SIG-M5 (cell line): ENCODE data around the gene PSKH1.
"Not testable (repeated sequence)": the region's sequence is repeated elsewhere in the genome, so short reads cannot be mapped to it uniquely, and the experiment has no call there.

Experiments used
- DNase-seq: peaks from one replicate; lab custom pipeline; 2025; lab: John Stamatoyannopoulos, UW

Gene PSKH1

DNA sequence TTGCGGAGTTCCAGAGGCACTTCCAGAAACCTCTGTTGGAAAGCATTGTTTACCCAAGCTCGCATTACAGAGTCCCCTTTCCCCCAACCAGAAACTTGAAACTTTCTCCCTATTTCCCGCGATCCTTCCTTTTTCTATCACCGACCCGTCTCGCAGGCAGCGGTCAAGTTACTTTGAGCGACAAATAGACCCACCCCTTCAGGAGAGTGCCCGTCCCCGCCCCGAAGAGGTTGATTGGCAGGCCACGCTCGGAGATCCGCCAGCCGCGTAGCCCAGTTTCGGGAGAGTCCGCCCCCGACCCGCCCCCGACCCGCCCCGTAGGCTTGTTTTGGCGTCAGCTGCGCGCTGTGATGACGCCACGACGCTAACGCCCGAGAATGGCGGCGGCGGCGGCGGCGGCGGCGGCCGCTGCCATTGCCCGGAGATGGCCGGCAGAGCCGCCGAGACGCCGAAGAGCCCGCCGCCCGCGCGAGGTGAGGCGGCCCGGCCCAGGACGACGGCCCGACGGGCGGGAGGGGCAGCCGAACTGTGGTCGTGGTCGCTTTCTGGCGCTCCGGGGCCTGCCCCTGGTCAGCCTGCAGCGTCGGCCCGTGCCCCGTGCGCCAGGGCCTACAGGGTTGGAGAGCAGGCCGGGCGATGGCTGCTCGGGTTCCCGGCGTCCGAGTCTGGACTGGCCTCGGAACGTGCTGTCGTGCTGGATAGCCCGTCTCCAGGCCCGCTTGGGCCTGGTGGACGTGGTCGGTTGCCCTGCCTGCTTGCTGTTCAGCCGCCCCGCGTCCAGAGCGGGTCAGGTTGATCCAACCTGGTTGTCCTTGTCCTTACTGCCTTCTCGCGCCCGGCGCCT, at the start of gene PSKH1:
Gene PSKH1, plus strand, starts transcription at position 356 of the 844 bp plus-strand sequence. CDS start 15,496 bp downstream, outside the sequence.
- DNase-seq: peak; percentile 32

DNA sequence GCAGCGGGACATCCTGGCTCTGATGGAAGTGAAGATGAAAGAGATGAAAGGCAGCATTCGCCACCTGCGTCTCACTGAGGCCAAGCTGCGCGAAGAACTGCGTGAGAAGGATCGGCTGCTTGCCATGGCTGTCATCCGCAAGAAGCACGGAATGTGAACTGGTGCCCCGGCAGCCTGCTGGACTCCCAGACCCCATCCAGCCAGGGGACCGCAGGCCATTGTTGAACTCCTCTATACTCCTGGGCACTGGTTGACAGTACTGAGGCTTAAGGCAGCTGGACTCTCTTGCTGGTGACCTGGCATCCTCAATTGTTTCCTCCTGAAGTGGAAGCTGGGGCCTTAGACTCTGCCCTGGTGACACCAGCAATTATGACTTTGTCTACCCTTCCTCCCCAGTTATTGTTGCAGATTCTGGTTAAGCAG, 49.7 kb upstream of the PSKH1 start:
- DNase-seq: no peak

DNA sequence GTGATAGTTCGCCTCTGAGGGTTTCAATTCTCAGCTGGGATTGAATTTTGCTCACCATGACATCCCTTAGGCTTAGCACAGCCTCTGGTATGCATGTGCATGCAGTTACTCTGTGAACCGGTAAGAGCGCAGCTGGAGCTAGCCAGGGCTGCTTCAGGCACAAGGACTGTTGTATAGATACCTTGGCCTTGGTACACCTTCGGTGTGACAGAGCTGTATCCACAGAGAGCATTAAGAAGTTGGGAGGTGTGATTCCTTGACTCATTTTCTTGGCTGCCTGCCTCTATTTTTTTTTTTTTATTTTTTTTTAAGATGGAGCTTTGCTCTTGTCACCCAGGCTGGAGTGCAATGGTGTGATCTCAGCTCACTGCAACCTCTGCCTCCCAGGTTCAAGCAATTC, 48.6 kb upstream of the PSKH1 start:
- no peak for DNase-seq

DNA sequence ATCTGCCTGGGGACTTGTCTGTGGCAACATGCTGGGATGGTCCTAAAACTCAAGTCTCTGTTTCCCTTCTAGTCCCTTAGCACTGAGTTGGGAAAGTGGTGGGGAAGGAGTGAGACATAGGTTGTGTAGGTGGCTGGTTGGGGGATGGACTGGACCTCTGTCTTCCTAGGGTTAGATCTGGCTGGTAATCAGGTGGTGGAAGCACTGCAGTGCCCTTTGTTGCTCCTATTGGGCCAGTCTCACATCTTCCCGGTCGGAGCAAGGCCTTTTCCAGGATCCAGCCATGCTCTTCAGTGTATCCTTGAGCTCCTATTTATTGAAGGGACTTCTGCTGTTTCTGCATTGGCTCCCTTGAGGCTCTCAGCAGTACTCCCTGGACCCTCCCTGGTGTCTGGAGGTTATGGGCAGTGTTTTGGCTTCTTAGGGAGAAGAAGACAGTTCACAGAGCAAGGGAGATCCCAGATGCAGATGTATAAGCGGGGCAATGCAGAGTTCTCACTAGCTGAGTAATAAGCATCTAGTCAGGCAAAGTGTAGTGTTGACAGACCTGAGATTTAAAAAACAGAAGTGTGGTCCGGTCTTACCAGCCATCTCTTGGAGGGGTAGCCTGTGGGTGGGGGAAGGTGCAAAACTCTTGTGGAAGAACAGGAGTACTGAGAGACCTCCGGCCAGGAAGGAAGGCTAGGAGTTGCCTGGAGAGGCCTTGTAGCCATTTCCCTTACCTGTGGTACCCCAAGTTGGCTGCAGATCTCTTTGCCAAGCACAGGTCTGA, 47.6 kb upstream of the PSKH1 start:
- DNase-seq: no peak

DNA sequence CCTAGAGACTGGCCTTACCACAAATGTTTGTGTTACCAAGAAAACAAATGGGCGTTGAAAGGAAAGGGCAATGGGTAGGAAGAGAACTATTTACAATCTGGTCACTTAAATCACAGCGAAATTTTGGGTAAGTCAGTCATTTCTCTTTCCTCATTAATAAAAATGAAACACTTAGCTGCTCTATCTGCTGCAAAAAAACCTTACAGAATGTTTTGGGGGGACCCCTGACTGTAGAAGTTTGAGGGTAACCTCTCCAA, 47.1 kb upstream of the PSKH1 start:
- no peak for DNase-seq

DNA sequence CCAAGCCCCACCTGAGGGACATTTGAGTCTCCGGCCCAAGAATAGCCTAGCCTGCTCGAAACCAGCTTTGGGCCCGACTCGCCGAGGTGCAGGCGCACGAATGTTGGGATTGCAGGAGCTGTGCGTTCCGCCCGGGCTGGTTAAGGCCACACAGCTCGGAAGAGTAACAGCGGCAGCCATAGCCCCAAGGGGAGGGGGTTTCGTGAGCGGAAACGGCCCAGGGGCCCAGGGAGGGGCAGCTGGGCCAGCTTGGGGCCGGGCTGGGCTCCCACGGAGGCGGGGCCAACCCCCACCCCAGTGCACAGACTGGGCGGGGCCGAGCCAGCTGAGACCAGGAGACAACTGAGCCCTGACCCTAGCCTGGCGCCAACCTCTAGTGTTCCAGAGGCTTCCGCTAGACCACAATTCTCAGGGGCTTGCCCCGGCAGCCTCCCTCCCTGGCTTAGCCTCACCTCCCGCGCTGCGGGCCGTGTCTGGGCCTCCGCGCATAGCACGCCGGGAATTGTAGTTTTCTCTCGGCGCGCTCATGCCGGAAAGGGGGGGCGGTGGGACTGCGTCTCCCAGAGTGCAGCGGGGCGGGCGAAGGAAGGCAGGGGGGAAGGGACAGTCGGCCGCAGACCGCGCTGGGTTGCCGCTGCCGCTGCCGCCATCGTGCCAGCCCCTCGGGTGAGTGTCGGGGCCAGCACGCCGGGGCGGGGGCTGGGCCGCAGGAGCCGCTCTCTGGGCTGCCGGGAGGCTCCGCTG, 46.6 kb upstream of the PSKH1 start, which contains the start of gene NUTF2:
Gene NUTF2, plus strand, starts transcription at position 614 of the 744 bp plus-strand sequence. CDS start 18,198 bp downstream, outside the sequence.
- DNase-seq: peak; percentile 53

DNA sequence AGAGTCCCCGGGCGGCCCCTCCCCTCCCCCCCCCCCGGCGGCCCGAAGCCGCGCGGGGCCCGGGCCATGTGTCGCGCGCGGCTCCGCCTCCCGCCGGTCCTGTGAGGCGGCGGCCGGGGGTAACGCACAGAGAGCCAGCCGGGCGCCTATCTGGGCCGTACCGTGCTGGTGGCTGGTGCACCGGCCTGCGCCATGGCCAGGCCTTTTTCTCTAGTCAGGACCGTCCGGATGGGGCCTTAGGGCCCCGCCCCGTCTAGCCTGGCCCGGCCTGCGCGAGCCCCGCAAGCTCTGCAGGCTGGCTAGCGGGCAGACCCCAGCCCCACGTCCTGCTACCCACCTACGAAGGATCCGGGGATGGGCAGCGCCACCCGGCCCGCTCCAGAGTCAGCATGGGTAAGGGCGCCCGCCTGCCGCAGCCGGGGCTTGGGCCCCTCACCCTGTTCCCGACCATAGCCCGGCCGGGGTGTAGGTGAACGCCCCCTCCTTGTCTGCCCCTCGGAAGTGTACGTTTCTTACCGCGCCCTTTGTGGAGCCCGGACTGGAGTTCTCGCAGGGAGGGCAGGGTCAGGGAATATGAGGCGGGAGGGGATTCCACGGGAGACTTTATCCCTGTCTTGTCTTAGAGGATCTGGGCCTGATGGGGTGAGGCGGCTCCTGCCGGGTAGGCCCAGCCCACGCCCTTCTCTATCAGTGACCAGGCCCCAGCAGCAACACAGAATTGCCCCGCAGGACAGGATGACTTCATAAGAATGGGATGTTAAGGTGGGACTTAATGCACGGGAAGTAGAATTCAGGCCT, 45.8 kb upstream of the PSKH1 start, which contains the start of gene CENPT:
Gene CENPT, minus strand, starts transcription at position 630 of the 798 bp plus-strand sequence. CDS start 13,834 bp downstream, outside the sequence.
- DNase-seq: no peak

DNA sequence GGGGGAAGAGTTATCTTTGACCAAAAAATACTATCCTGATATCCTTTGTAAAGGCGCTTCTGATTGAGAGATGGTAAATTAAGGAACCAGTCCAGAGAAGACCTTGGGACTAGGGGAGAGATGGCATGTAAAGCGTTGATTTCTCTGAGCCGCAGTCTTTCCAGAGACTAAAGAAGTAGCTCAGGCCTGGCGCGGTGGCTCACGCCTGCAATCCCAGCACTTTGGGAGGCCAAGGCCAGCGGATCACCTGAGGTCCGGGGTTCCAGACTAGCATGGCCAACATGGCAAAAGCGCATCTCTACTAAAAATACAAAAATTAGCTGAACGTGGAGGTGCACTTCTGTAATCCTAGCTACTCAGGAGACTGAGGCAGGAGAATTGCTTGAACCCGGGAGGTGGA, 44.9 kb upstream of the PSKH1 start:
- DNase-seq: no peak

DNA sequence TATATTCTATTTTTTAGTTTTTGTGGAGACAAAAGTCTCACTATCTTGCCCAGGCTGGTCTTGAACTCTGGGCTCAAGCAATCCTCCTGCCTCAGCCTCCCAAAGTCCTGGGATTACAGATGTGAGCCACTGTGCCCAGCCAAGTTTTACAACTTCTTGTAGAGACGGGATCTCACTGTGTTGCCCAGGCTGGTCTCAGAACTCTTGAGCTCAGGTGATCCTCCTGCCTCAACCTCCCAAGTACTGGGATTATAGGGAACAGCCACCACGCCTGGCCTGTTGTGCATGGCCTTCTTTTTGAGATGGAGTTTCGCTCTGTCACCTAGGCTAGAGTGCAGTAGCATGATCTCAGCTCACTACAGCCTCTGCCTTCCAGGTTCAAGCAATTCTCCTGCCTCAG, 39.4 kb upstream of the PSKH1 start:
- no peak for DNase-seq

DNA sequence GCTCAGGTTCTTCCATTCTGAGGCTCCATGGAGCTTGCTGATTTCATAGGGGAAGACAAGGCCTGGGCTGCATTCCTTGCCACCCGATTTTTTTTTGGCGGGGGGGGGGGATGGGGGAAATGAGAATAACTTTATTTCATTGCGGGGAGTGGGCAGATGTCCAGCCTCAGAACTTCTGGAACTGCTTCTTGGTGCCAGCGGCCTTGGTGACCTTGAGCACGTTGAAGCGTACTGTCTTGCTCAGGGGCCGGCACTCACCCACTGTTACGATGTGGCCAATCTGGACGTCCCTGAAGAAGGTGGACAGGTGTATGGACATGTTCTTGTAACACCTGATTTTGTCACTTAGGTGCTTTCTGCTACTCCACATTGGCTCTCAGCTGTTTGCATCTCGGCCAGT, 37.3 kb upstream of the PSKH1 start:
- DNase-seq: no peak

DNA sequence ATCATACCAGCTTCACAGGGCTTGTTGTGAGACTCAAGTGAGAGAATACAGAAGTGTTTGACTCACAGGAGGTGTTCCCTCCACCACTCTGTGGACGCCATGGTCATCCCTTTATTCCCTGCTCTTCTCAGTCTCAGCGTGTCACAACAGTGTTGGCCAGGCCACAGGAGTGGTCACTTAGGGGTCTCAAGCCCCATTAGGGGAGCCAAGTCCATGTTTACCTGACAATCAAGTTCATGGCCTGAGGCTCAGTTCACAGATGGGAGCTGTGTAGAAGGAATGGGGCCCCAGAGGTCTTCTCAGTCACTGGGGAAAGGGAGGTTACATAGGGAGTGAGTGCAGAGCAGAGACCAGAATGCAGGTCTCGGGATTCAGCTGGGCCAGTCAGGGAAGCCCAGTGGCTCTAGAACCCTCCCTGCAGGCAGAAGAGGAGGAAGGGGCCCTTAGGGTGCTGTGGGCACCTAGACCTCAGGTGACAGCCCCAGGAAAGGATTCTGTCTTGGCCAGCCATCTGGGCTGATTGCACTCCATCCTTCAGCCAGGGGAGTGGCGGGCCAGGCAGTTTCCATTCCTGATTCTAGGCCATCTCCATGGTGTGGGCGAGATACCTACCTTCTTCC, 36.0 kb upstream of the PSKH1 start:
- DNase-seq: no peak

DNA sequence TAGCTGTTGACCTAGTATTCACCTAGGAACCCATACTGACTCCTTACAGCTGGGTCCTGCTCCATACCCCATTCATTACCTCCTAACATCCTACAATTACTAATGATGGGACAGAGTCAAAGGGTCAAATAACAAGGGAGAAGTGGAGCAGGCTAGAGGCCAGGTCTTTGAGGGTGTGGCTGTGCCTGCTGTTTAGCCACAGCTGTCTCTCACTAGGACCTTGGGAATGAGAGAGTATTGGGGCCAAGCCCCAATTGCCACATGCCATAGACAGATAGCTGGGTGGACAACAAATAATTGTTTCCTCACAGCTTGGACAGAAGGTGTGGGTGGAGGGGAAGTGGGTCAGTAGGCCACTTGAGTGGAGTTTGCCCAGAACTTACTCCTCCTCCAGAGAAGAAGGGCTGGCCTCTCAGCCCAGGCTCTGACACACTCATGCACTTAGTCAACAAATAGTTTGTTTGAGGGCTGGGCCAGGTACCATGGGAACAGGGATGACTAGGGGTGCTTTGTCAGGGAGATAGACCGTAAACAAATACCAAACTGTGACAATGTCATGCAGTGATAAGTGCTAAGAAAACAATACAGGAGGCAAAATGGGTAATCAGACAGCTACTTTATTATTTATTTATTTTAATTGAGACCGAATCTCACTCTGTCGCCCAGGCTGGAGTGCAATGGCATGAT, 35.4 kb upstream of the PSKH1 start:
- DNase-seq: no peak

DNA sequence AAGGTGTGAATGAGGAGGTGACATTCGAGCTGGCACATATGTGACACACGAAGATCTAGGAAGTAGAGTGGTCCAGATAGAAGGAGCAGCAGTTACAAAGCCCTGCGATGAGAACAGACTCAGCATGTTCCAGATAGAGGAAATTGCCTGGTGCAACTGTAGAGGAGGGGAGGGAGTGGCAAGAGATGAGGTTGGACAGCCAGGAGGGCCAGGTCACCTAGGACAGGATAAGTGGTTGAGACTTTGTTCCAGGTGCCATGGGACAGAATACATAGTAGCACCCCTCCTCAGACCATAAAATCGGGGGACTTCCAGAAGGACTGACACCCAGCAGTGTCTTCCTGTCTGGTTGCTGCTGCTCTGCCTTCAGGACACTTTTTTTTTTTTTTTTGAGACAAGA, 34.6 kb upstream of the PSKH1 start:
- DNase-seq: no peak

DNA sequence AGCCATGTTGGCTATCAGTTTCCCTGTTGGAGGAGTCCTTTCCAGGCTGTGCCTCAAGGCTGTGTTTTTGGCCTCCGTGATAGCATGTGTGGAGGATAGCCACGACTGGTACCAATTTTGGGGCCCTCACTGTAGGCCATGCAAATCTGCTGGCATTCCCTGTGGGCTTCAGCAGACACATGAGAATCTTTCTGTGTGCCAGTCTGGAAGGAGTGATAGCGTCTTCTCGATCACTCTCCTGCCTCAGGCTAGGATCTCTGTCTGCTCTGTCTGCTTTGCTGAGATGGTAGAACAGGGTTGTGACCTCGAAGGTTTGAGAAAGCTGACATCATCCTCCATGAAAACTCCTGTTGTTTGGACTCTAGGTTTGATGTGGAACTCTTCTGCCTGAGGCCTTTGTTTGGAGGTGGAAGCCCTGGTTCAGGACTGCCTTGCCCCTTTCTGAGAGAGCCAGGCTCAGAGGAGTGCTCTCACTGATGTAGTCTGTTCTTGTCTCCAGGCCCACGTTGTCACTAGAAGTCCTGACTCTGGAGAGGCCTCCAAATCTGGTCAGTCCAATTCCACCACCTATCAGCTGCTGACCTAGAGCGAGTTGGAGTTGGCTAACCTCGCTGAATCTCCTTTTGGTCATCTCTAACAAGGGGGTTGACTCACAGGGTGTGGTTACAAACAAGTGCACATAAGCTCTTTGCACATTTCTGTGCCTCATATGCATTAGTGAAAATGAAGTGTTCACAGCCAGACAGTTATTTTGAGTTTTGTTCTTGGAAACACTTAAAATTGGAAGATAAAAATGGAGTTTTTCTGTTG, 32.3 kb upstream of the PSKH1 start:
- DNase-seq: no peak

DNA sequence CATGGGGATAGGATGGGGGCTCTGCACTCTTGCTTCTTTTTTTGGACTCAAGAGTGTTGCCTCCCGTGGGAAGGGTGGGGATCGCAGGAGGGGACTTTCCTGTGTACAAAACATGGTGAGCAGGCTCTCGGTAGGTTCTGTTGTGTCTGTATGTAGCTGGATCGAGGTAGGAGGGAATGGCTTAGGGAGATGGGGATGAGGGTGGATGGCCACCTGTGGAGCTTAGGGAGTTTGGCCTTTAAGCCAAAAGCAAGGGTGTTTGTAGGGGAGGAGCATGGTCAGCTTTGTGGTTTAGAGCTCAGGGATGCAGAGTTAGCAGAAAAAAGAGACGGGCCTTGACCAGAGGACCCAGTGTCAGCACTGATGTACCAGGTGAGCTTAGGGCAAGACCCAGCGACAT, 31.2 kb upstream of the PSKH1 start:
- DNase-seq: no peak

DNA sequence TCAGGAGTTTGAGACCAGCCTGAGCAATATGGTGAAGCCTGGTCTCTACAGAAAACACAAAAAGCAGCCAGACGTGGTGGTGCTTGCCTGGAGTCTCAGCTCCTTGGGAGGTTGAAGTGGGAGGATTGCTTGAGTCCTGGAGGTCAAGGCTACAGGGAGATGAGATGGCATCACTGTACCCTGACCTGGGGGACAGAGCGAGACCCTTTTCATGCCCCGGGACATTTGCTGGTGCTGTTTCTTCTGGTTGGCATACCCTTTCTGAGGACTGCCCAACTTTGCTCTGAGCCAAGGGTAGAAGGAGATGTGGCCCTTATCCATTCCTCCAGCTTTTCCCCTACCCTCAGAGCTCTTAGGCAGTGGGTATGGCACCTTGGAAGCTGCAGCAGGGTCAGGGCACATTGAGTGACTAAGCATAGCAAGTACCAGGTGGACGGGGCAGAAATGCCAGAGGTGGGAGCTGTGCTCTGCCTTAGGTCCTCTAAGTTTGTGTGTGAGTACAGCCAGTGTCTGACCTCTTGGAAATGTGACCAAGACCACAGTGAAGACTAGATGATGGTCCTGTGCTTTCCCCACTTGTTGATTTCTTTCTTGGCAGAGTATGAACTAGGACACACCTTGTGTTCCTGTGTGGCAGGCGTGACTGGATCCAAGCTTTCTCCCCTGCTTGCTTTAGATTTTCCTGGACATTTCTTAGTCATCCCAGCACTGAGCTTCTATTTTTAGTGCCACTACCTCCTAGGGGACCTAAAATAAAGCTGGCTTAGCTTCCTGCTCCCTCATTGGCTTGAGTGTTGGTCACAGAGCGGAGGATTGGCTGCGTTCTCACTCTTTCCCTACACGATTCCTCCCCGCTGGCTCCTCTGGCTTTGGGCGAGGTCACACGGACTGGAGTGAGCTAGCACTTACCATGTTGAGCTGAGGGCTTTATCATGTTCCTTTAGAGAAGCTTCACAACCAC, 30.2 kb upstream of the PSKH1 start:
- DNase-seq: no peak

DNA sequence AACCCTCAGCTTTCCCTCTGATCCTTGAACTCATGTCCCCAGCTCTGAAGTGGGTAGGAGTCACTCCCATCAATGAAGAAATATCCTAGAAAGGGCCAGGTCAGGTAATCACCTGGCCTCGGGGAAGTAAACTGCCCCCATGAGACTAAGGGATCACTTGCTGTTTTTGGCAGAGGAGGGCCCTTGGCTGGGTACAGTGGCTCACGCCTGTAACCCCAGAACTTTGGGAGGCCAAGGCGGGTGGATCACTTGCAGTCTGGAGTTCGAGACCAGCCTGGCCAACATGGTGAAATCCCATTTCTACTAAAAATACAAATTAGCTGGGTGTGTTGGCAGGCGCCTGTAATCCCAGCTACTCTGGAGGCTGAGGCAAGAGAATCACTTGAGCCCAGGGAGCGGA, 29.0 kb upstream of the PSKH1 start:
- DNase-seq: not testable (repeated sequence)

DNA sequence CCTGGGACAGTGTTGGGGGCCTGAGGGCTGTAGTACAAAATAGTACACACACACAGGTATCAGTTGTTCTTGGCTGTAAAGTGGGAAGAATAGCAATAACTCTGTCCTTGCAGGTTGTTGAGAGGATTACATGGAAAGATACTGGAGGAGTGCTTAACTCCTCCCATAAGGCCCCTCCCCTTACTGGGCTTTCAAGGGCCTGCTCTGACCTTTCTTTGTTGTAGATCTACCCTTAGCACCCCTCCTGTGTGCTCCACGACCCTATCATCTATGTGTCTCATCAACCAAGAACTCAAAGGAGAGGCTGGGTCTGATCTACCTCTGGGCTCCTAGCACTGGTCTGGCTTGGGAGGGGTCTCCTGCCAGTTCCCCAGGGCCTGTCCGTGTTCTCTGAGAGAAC, 28.5 kb upstream of the PSKH1 start:
- no peak for DNase-seq

DNA sequence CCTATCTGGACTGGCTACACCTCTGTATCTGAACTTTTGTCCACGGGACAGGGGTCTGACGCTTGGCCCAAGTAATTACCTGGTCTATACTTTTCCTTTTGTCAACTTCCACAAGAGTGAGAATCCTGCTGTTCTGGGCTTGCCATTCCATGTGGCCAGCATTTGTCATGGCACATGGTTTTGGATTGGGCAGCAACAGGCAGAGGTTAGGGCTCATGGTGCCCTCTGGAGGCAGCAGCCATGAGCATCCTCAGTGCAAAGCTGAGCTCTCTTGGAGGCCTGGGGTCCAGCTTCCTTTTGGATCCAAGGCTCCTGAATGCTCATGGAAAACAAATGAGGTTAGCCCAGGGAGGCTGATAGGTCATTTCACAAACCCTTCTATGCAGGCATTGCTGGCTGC, 27.7 kb upstream of the PSKH1 start:
- no peak for DNase-seq
